Liver (tissue), 9 donors: ENCODE measurements around the gene MSI2. TPM values are rescaled to one million over a fixed set of nuclear protein-coding genes. Genes with fewer than 3 reads are reported as not detected.

Source experiments
- DNase-seq: peaks from one replicate; pipeline ENCODE4 v3.0.0-alpha.2; 2017; ENCODE audit warnings: low spot score
- H3K27ac ChIP-seq, 2 donors: one replicate each; pipeline ENCODE4 v1.7.0; 2013; ENCODE audit warnings: inconsistent platforms in 2 of 2, low read length in 2 of 2, control low read depth in 1 of 2, low read depth in 1 of 2, mild to moderate bottlenecking in 1 of 2
- H3K27me3 ChIP-seq, 4 donors: one replicate each; pipeline versions ENCODE4 v1.6.1 to v1.7.0; 2013; ENCODE audit warnings: low read length in 3 of 4, inconsistent platforms in 1 of 4, mild to moderate bottlenecking in 1 of 4, moderate library complexity in 1 of 4; ENCODE audit not compliant: control insufficient read depth in 4 of 4, insufficient read depth in 4 of 4
- H3K36me3 ChIP-seq, 4 donors: one replicate each; pipeline versions ENCODE4 v1.6.1 to v1.7.0; 2013; ENCODE audit warnings: low read length in 3 of 4, mild to moderate bottlenecking in 3 of 4, low read depth in 1 of 4, moderate library complexity in 1 of 4; ENCODE audit not compliant: control insufficient read depth in 4 of 4, insufficient read depth in 3 of 4
- H3K4me1 ChIP-seq, 4 donors: one replicate each; pipeline versions ENCODE4 v1.6.1 to v1.7.0; 2013; ENCODE audit warnings: low read length in 3 of 4, mild to moderate bottlenecking in 3 of 4, moderate library complexity in 1 of 4; ENCODE audit not compliant: control insufficient read depth in 4 of 4, insufficient read depth in 4 of 4
- H3K4me3 ChIP-seq, 3 donors: one replicate each; pipeline versions ENCODE4 v1.6.1 to v1.7.0; 2013; ENCODE audit warnings: low read length in 3 of 3, control low read depth in 1 of 3, low read depth in 1 of 3, mild to moderate bottlenecking in 1 of 3
- H3K9ac ChIP-seq, 2 donors: one replicate each; pipeline ENCODE4 v1.7.0; 2013; ENCODE audit warnings: low read length in 2 of 2, mild to moderate bottlenecking in 2 of 2, moderate library complexity in 2 of 2, control low read depth in 1 of 2, low read depth in 1 of 2
- H3K9me3 ChIP-seq, 4 donors: one replicate each; pipeline versions ENCODE4 v1.6.1 to v1.7.0; 2013; ENCODE audit warnings: low read length in 3 of 4; ENCODE audit not compliant: control insufficient read depth in 4 of 4
- EGR1 ChIP-seq, 2 donors: IDR thresholded peaks; 2 replicates each; pipeline ENCODE4 v1.6.1; 2016 to 2018; ENCODE audit warnings: antibody characterized with exemption in 2 of 2, low read depth in 2 of 2
- FOXA1 ChIP-seq: IDR thresholded peaks from 2 replicates; pipeline ENCODE4 v1.6.1; 2016; ENCODE audit warnings: antibody characterized with exemption
- FOXA2 ChIP-seq: IDR thresholded peaks from 2 replicates; pipeline ENCODE4 v1.6.1; 2016; ENCODE audit warnings: antibody characterized with exemption
- GABPA ChIP-seq, 2 donors: IDR thresholded peaks in 1 of 2; conservative IDR thresholded peaks in 1 of 2; 2 replicates each; pipeline ENCODE4 v1.6.1; 2016; ENCODE audit warnings: antibody characterized with exemption in 2 of 2, mild to moderate bottlenecking in 1 of 2, moderate library complexity in 1 of 2
- HNF4A ChIP-seq, 2 donors: conservative IDR thresholded peaks; 2 replicates each; pipeline ENCODE4 v1.6.1; 2016; ENCODE audit warnings: antibody characterized with exemption in 2 of 2, mild to moderate bottlenecking in 2 of 2
- HNF4G ChIP-seq: IDR thresholded peaks from 2 replicates; pipeline ENCODE4 v1.6.1; 2016; ENCODE audit warnings: antibody characterized with exemption
- JUND ChIP-seq, 2 donors: IDR thresholded peaks; 2 replicates each; pipeline ENCODE4 v1.6.1; 2016; ENCODE audit warnings: antibody characterized with exemption in 2 of 2
- RAD21 ChIP-seq, 2 donors: IDR thresholded peaks; 2 replicates each; pipeline ENCODE4 v1.6.1; 2016; ENCODE audit warnings: antibody characterized with exemption in 2 of 2, mild to moderate bottlenecking in 2 of 2
- RXRA ChIP-seq, 2 donors: IDR thresholded peaks; 2 replicates each; pipeline ENCODE4 v1.6.1; 2017 to 2018; ENCODE audit warnings: antibody characterized with exemption in 2 of 2, mild to moderate bottlenecking in 1 of 2
- SP1 ChIP-seq: IDR thresholded peaks from 2 replicates; pipeline ENCODE4 v1.6.1; 2018; ENCODE audit warnings: antibody characterized with exemption, mild to moderate bottlenecking
- TAF1 ChIP-seq: conservative IDR thresholded peaks from 2 replicates; pipeline ENCODE4 v1.6.1; 2016; ENCODE audit warnings: antibody characterized with exemption, mild to moderate bottlenecking
- YY1 ChIP-seq: IDR thresholded peaks from 2 replicates; pipeline ENCODE4 v1.6.1; 2016; ENCODE audit warnings: antibody characterized with exemption, mild to moderate bottlenecking
- WGBS: extraction: QIAGEN DNeasy Blood & Tissue Kit; methylation state at CpG from one replicate; pipeline ENCODE4 v1.1.7; 2013; 5-methylcytosine and 5-hydroxymethylcytosine counted together
- polyA plus RNA-seq, 2 donors: library from polyadenylated mRNA; stranded (reverse) in 1 of 2; unstranded in 1 of 2; fragments of 200-250 nt in 1 of 2; fragments of >200 nt in 1 of 2; fragmentation: Nextera tagmentation in 1 of 2; extraction: Ambion mirVana in 1 of 2; gene quantifications; one replicate each; pipeline versions ENCODE4 v1.2.1 to v1.2.3, GENCODE V29; 2013 to 2015
- total RNA-seq, 2 donors: library from RNA; depleted of rRNA; stranded (reverse); fragments of >200 nt; gene quantifications; one replicate each; pipeline ENCODE4 v1.2.3, GENCODE V29; 2014
- TF ChIP-seq, protein P1 (sequence below): IDR thresholded peaks from 2 replicates; pipeline ENCODE4 v1.6.1; 2016; ENCODE audit warnings: antibody characterized with exemption
- TF ChIP-seq, protein P2 (sequence below): IDR thresholded peaks from 2 replicates; pipeline ENCODE4 v1.6.1; 2016; ENCODE audit warnings: antibody characterized with exemption
- TF ChIP-seq, protein P3 (sequence below): IDR thresholded peaks from 2 replicates; pipeline ENCODE4 v1.6.1; 2016; ENCODE audit warnings: antibody characterized with exemption
- TF ChIP-seq, protein P4 (sequence below): IDR thresholded peaks from 2 replicates; pipeline ENCODE4 v1.6.1; 2016; ENCODE audit warnings: antibody characterized with exemption, mild to moderate bottlenecking
- donor health status: healthy.
- donor health status: healthy.
- donor health status: healthy.
- donor health status: healthy.
- donor health status: healthy.

Gene MSI2
- total and polyA plus RNA-seq, 4 donors, result 5.7 to 15.6 (median 9.2) TPM

DNA sequence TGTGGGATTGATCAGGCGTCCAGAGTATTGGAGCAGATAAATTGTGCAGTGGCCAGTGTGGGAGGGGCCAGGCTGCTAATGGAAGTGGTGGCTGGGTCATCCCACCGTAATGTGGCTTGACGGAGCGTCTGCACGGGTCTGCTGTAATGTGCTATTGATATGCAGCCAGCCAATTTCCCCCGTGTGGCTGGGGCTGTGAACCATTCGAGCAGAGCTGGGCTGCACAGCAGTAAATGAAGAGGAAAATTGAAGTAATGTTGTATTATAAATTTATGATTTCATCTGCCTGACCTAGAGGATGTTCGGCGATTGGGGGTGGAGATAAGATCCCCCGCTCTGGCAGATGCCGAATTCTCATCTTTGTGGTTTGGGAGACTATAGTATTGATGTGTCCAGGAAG is 367.3 kb downstream of the MSI2 start:
- H3K4me3 ChIP-seq, result no peak overlapping the region
- no peaks in the 10 kb centered on the region for H3K4me1 ChIP-seq
- WGBS, result 91% methylated on average over 11 of the region's 11 CpGs
- H3K36me3 ChIP-seq, result no peaks in the 10 kb centered on the region
- no peaks in the 10 kb centered on the region for H3K9me3 ChIP-seq
- no peak overlapping the region for H3K27ac ChIP-seq
- no peaks in the 10 kb centered on the region for H3K27me3 ChIP-seq
- H3K9ac ChIP-seq, result no peak overlapping the region
- no peak for TF ChIP-seq YY1
- TF ChIP-seq GABPA (IDR thresholded peaks at IDR 0.05 in 1 of 2, conservative IDR thresholded peaks at IDR 0.05 in 1 of 2), result no peak
- no peak for TF ChIP-seq RXRA (IDR thresholded peaks at IDR 0.05)
- no peak for TF ChIP-seq RAD21 (IDR thresholded peaks at IDR 0.05)
- TF ChIP-seq, protein P1, sequence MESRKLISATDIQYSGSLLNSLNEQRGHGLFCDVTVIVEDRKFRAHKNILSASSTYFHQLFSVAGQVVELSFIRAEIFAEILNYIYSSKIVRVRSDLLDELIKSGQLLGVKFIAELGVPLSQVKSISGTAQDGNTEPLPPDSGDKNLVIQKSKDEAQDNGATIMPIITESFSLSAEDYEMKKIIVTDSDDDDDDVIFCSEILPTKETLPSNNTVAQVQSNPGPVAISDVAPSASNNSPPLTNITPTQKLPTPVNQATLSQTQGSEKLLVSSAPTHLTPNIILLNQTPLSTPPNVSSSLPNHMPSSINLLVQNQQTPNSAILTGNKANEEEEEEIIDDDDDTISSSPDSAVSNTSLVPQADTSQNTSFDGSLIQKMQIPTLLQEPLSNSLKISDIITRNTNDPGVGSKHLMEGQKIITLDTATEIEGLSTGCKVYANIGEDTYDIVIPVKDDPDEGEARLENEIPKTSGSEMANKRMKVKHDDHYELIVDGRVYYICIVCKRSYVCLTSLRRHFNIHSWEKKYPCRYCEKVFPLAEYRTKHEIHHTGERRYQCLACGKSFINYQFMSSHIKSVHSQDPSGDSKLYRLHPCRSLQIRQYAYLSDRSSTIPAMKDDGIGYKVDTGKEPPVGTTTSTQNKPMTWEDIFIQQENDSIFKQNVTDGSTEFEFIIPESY, result no peak
- TF ChIP-seq JUND (IDR thresholded peaks at IDR 0.05), result no peak
- TF ChIP-seq, protein P2, sequence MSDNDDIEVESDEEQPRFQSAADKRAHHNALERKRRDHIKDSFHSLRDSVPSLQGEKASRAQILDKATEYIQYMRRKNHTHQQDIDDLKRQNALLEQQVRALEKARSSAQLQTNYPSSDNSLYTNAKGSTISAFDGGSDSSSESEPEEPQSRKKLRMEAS, result no peak
- TF ChIP-seq HNF4G, result no peak
- no peak for TF ChIP-seq TAF1
- no peak for TF ChIP-seq HNF4A (conservative IDR thresholded peaks at IDR 0.05)
- TF ChIP-seq, protein P3, sequence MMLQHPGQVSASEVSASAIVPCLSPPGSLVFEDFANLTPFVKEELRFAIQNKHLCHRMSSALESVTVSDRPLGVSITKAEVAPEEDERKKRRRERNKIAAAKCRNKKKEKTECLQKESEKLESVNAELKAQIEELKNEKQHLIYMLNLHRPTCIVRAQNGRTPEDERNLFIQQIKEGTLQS, result no peak
- no peak for TF ChIP-seq FOXA2
- TF ChIP-seq EGR1 (IDR thresholded peaks at IDR 0.05; ENCODE audit: low read depth in 2 of 2), result no peak
- no peak for DNase-seq

DNA sequence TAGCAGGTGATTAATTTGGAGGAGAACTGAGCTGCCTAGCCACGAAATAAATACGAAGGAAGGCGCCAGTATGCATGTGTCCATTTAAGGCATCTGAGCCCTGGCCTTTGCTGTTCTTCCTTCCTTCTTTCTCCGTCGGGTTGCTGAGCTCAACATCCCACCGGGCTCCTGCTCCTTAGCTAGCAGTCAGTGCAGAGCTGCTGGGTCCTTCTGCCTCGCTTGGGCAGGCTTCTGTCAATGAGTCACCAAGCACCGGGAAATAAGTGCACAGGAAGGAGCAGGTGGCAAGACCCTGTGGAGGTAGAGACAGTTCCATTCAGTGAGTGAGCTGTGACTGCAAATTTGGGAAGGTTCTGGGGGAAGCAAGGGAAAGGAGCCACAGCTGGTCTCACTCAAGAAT is 368.1 kb downstream of the MSI2 start:
- no peak for DNase-seq
- TF ChIP-seq TAF1 (no peak), SP1 (no peak), EGR1 (IDR thresholded peaks at IDR 0.05; ENCODE audit: low read depth in 2 of 2) (no peak)
- Histone ChIP-seq H3K27ac (no peak overlapping the region), H3K4me3 (no peak overlapping the region), H3K9ac (no peak overlapping the region), H3K27me3 (no peaks in the 10 kb centered on the region), H3K36me3 (no peaks in the 10 kb centered on the region), H3K4me1 (no peaks in the 10 kb centered on the region), H3K9me3 (no peaks in the 10 kb centered on the region)
- WGBS, result 84% methylated on average over 8 of the region's 8 CpGs

DNA sequence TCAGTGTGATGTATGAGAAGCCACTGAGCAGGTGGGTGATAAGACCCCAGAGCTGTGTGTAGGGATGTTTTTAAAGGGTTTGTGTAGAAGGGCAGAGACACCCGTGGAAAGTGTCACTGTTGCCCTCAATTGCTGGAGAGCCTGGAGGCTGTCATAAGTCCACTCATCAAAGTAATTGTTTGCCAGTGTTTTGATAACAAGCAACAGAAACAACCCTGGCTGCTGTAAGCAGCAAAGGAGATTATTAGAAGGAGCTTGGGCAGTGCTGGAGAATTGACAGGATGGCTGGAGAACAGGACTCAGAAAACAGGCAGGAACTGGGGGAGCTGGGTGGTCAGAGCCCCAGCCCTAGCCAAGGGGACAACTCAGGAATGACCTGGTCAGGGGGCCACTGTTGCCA is 369.2 kb downstream of the MSI2 start:
- Histone ChIP-seq H3K4me1 (no peaks in the 10 kb centered on the region), H3K9me3 (no peaks in the 10 kb centered on the region), H3K27me3 (no peaks in the 10 kb centered on the region), H3K9ac (no peak overlapping the region), H3K36me3 (no peaks in the 10 kb centered on the region), H3K27ac (no peak overlapping the region), H3K4me3 (no peak overlapping the region)
- DNase-seq, result no peak
- WGBS, result 93% methylated on average over 1 of the region's 1 CpG
- TF ChIP-seq, protein P2, result no peak
- TF ChIP-seq FOXA1 (no peak), JUND (IDR thresholded peaks at IDR 0.05) (no peak), HNF4A (conservative IDR thresholded peaks at IDR 0.05) (no peak), TAF1 (no peak), RAD21 (IDR thresholded peaks at IDR 0.05) (no peak), YY1 (no peak), FOXA2 (no peak)
- TF ChIP-seq, protein P1, result no peak
- TF ChIP-seq, protein P4, sequence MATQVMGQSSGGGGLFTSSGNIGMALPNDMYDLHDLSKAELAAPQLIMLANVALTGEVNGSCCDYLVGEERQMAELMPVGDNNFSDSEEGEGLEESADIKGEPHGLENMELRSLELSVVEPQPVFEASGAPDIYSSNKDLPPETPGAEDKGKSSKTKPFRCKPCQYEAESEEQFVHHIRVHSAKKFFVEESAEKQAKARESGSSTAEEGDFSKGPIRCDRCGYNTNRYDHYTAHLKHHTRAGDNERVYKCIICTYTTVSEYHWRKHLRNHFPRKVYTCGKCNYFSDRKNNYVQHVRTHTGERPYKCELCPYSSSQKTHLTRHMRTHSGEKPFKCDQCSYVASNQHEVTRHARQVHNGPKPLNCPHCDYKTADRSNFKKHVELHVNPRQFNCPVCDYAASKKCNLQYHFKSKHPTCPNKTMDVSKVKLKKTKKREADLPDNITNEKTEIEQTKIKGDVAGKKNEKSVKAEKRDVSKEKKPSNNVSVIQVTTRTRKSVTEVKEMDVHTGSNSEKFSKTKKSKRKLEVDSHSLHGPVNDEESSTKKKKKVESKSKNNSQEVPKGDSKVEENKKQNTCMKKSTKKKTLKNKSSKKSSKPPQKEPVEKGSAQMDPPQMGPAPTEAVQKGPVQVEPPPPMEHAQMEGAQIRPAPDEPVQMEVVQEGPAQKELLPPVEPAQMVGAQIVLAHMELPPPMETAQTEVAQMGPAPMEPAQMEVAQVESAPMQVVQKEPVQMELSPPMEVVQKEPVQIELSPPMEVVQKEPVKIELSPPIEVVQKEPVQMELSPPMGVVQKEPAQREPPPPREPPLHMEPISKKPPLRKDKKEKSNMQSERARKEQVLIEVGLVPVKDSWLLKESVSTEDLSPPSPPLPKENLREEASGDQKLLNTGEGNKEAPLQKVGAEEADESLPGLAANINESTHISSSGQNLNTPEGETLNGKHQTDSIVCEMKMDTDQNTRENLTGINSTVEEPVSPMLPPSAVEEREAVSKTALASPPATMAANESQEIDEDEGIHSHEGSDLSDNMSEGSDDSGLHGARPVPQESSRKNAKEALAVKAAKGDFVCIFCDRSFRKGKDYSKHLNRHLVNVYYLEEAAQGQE, result no peak
